HAP-1 (cell line): ENCODE data around the gene GTF3C5.

ENCODE experiments used
- DNase-seq, 2 experiments: peaks; one replicate each; pipeline ENCODE4 v3.0.0-alpha.2; 2016 to 2020; ENCODE audit warnings: low spot score in 2 of 2
- H3K27me3 ChIP-seq: fragments of 250-450 bp; sonication (Bioruptor Pico); 2 replicates; pipeline ENCODE4 v1.5.1; 2020; ENCODE audit warnings: low read depth, mild to moderate bottlenecking, moderate library complexity
- H3K36me3 ChIP-seq: fragments of 250-450 bp; sonication (Bioruptor Pico); replicated peaks from 2 replicates; pipeline ENCODE4 v1.5.1; 2020; ENCODE audit warnings: mild to moderate bottlenecking
- H3K4me1 ChIP-seq: fragments of 250-450 bp; sonication (Bioruptor Pico); 2 replicates; pipeline ENCODE4 v1.5.1; 2020; ENCODE audit warnings: mild to moderate bottlenecking
- H3K4me3 ChIP-seq: fragments of 250-450 bp; sonication (Bioruptor Pico); 2 replicates; pipeline ENCODE4 v1.5.1; 2020; ENCODE audit warnings: mild to moderate bottlenecking, moderate library complexity
- H3K9me3 ChIP-seq: fragments of 250-450 bp; sonication (Bioruptor Pico); 2 replicates; pipeline ENCODE4 v1.5.1; 2020; ENCODE audit warnings: mild to moderate bottlenecking, moderate library complexity
- in situ Hi-C: fragments of 300-500 bp; cut with MboI; formaldehyde crosslinking; loops from 3 replicates; pipeline ENCODE4 v1.14.3; 2020; ENCODE audit warnings: low sequenced_read_pairs, inconsistent platforms, mixed read lengths

GTF3C5 gene

GRCh38 chr9:133003071-133003461 is 27.7 kb upstream of the GTF3C5 start:
- in situ Hi-C loops, result no loop called here

GRCh38 chr9:133003671-133004090 is 27.1 kb upstream of the GTF3C5 start:
- no peak overlapping the region for H3K4me3 ChIP-seq
- peaks cover 2% of the 10 kb centered on the region; the same call in 1 of the 2 replicates for H3K4me1 ChIP-seq
- in situ Hi-C loops, result no loop called here
- H3K27me3 ChIP-seq, result peaks cover 20% of the 10 kb centered on the region
- peak in 1 of 2 experiments; percentile 20 for DNase-seq
- H3K36me3 ChIP-seq, result no peaks in the 10 kb centered on the region
- no peaks in the 10 kb centered on the region for H3K9me3 ChIP-seq

More at GRCh38 chr9:133003071-133003461, 27.7 kb upstream of the GTF3C5 start:
- Histone ChIP-seq H3K4me1 (peaks cover 2% of the 10 kb centered on the region; the same call in 1 of the 2 replicates), H3K4me3 (no peak overlapping the region), H3K27me3 (peaks cover 22% of the 10 kb centered on the region; the same call in 1 of the 2 replicates), H3K36me3 (no peaks in the 10 kb centered on the region), H3K9me3 (no peaks in the 10 kb centered on the region)
- no peak for DNase-seq

GRCh38 chr9:133004091-133004998 is 26.5 kb upstream of the GTF3C5 start:
- peaks cover 27% of the 10 kb centered on the region for H3K27me3 ChIP-seq
- no peak overlapping the region for H3K4me3 ChIP-seq
- H3K36me3 ChIP-seq, result no peaks in the 10 kb centered on the region

GRCh38 chr9:133004999-133005760 is 25.6 kb upstream of the GTF3C5 start:
- in situ Hi-C loops, result no loop called here
- Histone ChIP-seq H3K9me3 (no peaks in the 10 kb centered on the region), H3K27me3 (peaks cover 22% of the 10 kb centered on the region), H3K4me3 (no peak overlapping the region), H3K36me3 (no peaks in the 10 kb centered on the region), H3K4me1 (peaks cover 2% of the 10 kb centered on the region; the same call in 1 of the 2 replicates)
- DNase-seq, result no peak

More at GRCh38 chr9:133004091-133004998, 26.5 kb upstream of the GTF3C5 start:
- H3K4me1 ChIP-seq, result peaks cover 2% of the 10 kb centered on the region; the same call in 1 of the 2 replicates
- H3K9me3 ChIP-seq, result no peaks in the 10 kb centered on the region
- in situ Hi-C loops, result no loop called here
- DNase-seq, result no peak

- H3K36me3 ChIP-seq, result no peaks in the 10 kb centered on the region
- peaks cover 2% of the 10 kb centered on the region; the same call in 1 of the 2 replicates for H3K4me1 ChIP-seq
- peaks cover 22% of the 10 kb centered on the region for H3K27me3 ChIP-seq
- DNase-seq, result no peak
- H3K4me3 ChIP-seq, result no peak overlapping the region
- in situ Hi-C loops, result no loop called here
- no peaks in the 10 kb centered on the region for H3K9me3 ChIP-seq
Observed at GRCh38 chr9:133005957-133006356, 24.8 kb upstream of the GTF3C5 start.

- H3K4me1 ChIP-seq, result peaks cover 2% of the 10 kb centered on the region; the same call in 1 of the 2 replicates
- DNase-seq, result no peak
- H3K36me3 ChIP-seq, result no peaks in the 10 kb centered on the region
- in situ Hi-C loops, result no loop called here
- H3K27me3 ChIP-seq, result peaks cover 20% of the 10 kb centered on the region
- no peaks in the 10 kb centered on the region for H3K9me3 ChIP-seq
- H3K4me3 ChIP-seq, result no peak overlapping the region
Observed at GRCh38 chr9:133006731-133007352, 24.0 kb upstream of the GTF3C5 start.

GRCh38 chr9:133008406-133008805 is 22.4 kb upstream of the GTF3C5 start:
- peaks cover 7% of the 10 kb centered on the region for H3K27me3 ChIP-seq
- H3K36me3 ChIP-seq, result no peaks in the 10 kb centered on the region
- H3K4me3 ChIP-seq, result no peak overlapping the region
- in situ Hi-C loops, result no loop called here
- DNase-seq, result no peak
- H3K4me1 ChIP-seq, result peaks cover 2% of the 10 kb centered on the region; the same call in 1 of the 2 replicates
- H3K9me3 ChIP-seq, result no peaks in the 10 kb centered on the region

- H3K27me3 ChIP-seq, result peaks cover 7% of the 10 kb centered on the region
- in situ Hi-C loops, result no loop called here
- no peak for DNase-seq
- peaks cover under 1% of the 10 kb centered on the region; the same call in 1 of the 2 replicates for H3K4me1 ChIP-seq
- no peak overlapping the region for H3K4me3 ChIP-seq
- no peaks in the 10 kb centered on the region for H3K36me3 ChIP-seq
- H3K9me3 ChIP-seq, result no peaks in the 10 kb centered on the region
Observed at GRCh38 chr9:133008824-133009223, 22.0 kb upstream of the GTF3C5 start.

GRCh38 chr9:133009906-133010582 is 20.8 kb upstream of the GTF3C5 start:
- H3K36me3 ChIP-seq, result no peaks in the 10 kb centered on the region
- H3K27me3 ChIP-seq, result peaks cover 7% of the 10 kb centered on the region
- no peaks in the 10 kb centered on the region for H3K9me3 ChIP-seq
- in situ Hi-C loops, result no loop called here
- no peak overlapping the region for H3K4me3 ChIP-seq
- DNase-seq, result no peak
- H3K4me1 ChIP-seq, result no peaks in the 10 kb centered on the region

- Histone ChIP-seq H3K4me3 (no peak overlapping the region), H3K36me3 (no peaks in the 10 kb centered on the region), H3K27me3 (no peaks in the 10 kb centered on the region), H3K9me3 (no peaks in the 10 kb centered on the region; the same call in 1 of the 2 replicates), H3K4me1 (no peaks in the 10 kb centered on the region)
- no peak for DNase-seq
- in situ Hi-C loops, result no loop called here
Observed at GRCh38 chr9:133014696-133015095, 16.1 kb upstream of the GTF3C5 start.

- no peaks in the 10 kb centered on the region for H3K4me1 ChIP-seq
- in situ Hi-C loops, result no loop called here
- no peak overlapping the region for H3K4me3 ChIP-seq
- no peaks in the 10 kb centered on the region for H3K36me3 ChIP-seq
- H3K27me3 ChIP-seq, result no peaks in the 10 kb centered on the region
- no peaks in the 10 kb centered on the region; the same call in 1 of the 2 replicates for H3K9me3 ChIP-seq
- peak in 1 of 2 experiments; percentile 30 for DNase-seq
Observed at GRCh38 chr9:133023117-133023890, 7.5 kb upstream of the GTF3C5 start.

GRCh38 chr9:133026426-133026825 is 4.4 kb upstream of the GTF3C5 start:
- in situ Hi-C loops, result loop anchor here (25.0 kb wide), 1 partner anchor 461 kb away; the partner anchor contains the start of gene SLC2A6
- Histone ChIP-seq H3K9me3 (no peaks in the 10 kb centered on the region), H3K4me1 (peaks cover 4% of the 10 kb centered on the region; the same call in 1 of the 2 replicates), H3K4me3 (no peak overlapping the region), H3K36me3 (0 out of 2 replicates have a peak, but pooled peaks cover 5% of the 10 kb centered on the region), H3K27me3 (no peaks in the 10 kb centered on the region)
- no peak for DNase-seq
